HCT116 (cell line): ENCODE results near the gene GH2.

ENCODE experiments used
- ATF3 ChIP-seq: IDR thresholded peaks from 2 replicates; pipeline ENCODE4 v1.6.1; 2012
- CEBPB ChIP-seq: IDR thresholded peaks from 2 replicates; pipeline ENCODE4 v1.6.1; 2012; ENCODE audit warnings: low read depth
- CTCF ChIP-seq, 3 experiments: fragments of 200-600 bp in 1 of 3; sonication (generic) in 1 of 3; IDR thresholded peaks in 2 of 3; conservative IDR thresholded peaks in 1 of 3; 2 replicates each; pipeline ENCODE4 v1.5.1; 2012 to 2017; ENCODE audit warnings: low read depth in 2 of 3, low read length in 2 of 3, antibody characterized with exemption in 1 of 3, borderline replicate concordance in 1 of 3, control low read depth in 1 of 3, mild to moderate bottlenecking in 1 of 3, mixed read lengths in 1 of 3, mixed run types in 1 of 3, moderate library complexity in 1 of 3; ENCODE audit not compliant: insufficient read depth in 1 of 3
- EGR1 ChIP-seq: IDR thresholded peaks from 2 replicates; pipeline ENCODE4 v1.6.1; 2012; ENCODE audit warnings: low read depth
- ELF1 ChIP-seq: IDR thresholded peaks from 2 replicates; pipeline ENCODE4 v1.6.1; 2012; ENCODE audit warnings: low read depth, borderline replicate concordance
- EZH2 ChIP-seq: fragments of 200-600 bp; sonication (generic); IDR thresholded peaks from 2 replicates; pipeline ENCODE4 v1.6.1; 2017; ENCODE audit warnings: antibody characterized with exemption, mixed run types
- FOSL1 ChIP-seq: IDR thresholded peaks from 2 replicates; pipeline ENCODE4 v1.6.1; 2012; ENCODE audit warnings: low read depth
- JUND ChIP-seq: IDR thresholded peaks from 2 replicates; pipeline ENCODE4 v1.6.1; 2012
- POLR2AphosphoS5 ChIP-seq: IDR thresholded peaks from 2 replicates; pipeline ENCODE4 v1.6.1; 2011; ENCODE audit warnings: mild to moderate bottlenecking, low read depth, low read length, moderate library complexity
- TCF7L2 ChIP-seq: IDR thresholded peaks from 2 replicates; pipeline ENCODE4 v1.7.0; 2011; ENCODE audit warnings: borderline replicate concordance, inconsistent platforms; ENCODE audit not compliant: insufficient read depth, insufficient read length; ENCODE audit errors: extremely low read depth
- ZFX ChIP-seq: fragments of 450-650 bp; IDR thresholded peaks from 2 replicates; pipeline ENCODE4 v1.6.1; 2017
- ZNF274 ChIP-seq: fragments of 200-500 bp; sonication (Bioruptor generic); IDR thresholded peaks from 2 replicates; pipeline ENCODE4 v1.6.1; 2014; ENCODE audit warnings: mild to moderate bottlenecking, low read depth, low read length, inconsistent platforms

- TF ChIP-seq ZNF274, result no peak
- TF ChIP-seq POLR2AphosphoS5, result no peak
- no peak for TF ChIP-seq EGR1
- no peak for TF ChIP-seq CTCF (IDR thresholded peaks at IDR 0.05 in 2 of 3, conservative IDR thresholded peaks at IDR 0.05 in 1 of 3; ENCODE audit: borderline replicate concordance in 1 of 3, insufficient read depth in 1 of 3, low read depth in 2 of 3, low read length in 2 of 3)
- no peak for TF ChIP-seq ATF3
- no peak for TF ChIP-seq JUND
- TF ChIP-seq ELF1, result no peak
- TF ChIP-seq CEBPB, result no peak
- TF ChIP-seq FOSL1, result no peak
- TF ChIP-seq TCF7L2, result no peak
- no peak for TF ChIP-seq ZFX
- TF ChIP-seq EZH2, result no peak
Observed at GRCh38 chr17:63917646-63918045, 35.9 kb upstream of the GH2 start.
